KG1 (cell line): ENCODE measurements around the gene SP7.
A peak's percentile ranks its signal among the peaks of the same experiment; 100 is the strongest.
"Not testable (repeated sequence)": the region's sequence is repeated elsewhere in the genome, so short reads cannot be mapped to it uniquely, and the experiment has no call there.

Source experiments
- DNase-seq: peaks from one replicate; lab custom pipeline; 2025; lab: John Stamatoyannopoulos, UW

The SP7 gene

DNA sequence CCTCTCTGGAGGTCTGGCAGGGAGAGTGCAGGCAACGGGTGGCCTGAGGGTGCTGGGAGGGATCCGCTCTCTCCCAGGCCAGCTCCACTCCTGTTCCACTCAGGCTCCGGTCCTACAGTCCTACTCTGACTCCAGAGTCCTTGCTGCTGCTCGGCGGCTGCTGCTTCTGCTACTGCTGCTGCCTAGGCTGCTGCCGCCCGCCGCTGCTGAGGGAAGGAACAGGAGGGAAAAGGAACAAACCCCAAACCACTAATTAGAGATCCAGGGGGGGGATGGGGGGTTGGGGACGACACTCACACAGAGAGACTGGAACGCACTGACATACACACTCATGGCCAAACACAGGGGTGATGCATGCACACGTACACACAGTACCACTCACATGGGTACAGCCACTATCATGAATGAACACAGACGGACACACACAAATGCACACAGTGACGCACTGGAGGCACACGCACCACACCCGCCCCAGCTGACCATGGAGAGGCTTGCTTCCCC lies at the start of gene SP7:
SP7 (minus strand) TSS at position 174 of the 501 bp plus-strand sequence. CDS start 708 bp downstream, outside the sequence.
- DNase-seq: no peak

DNA sequence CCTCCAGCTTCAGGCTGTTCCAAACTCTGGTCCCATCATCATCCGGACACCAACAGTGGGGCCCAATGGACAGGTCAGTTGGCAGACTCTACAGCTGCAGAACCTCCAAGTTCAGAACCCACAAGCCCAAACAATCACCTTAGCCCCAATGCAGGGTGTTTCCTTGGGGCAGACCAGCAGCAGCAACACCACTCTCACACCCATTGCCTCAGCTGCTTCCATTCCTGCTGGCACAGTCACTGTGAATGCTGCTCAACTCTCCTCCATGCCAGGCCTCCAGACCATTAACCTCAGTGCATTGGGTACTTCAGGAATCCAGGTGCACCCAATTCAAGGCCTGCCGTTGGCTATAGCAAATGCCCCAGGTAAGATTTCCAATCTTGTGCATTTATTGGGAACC lies 47.1 kb upstream of the SP7 start:
- no peak for DNase-seq

DNA sequence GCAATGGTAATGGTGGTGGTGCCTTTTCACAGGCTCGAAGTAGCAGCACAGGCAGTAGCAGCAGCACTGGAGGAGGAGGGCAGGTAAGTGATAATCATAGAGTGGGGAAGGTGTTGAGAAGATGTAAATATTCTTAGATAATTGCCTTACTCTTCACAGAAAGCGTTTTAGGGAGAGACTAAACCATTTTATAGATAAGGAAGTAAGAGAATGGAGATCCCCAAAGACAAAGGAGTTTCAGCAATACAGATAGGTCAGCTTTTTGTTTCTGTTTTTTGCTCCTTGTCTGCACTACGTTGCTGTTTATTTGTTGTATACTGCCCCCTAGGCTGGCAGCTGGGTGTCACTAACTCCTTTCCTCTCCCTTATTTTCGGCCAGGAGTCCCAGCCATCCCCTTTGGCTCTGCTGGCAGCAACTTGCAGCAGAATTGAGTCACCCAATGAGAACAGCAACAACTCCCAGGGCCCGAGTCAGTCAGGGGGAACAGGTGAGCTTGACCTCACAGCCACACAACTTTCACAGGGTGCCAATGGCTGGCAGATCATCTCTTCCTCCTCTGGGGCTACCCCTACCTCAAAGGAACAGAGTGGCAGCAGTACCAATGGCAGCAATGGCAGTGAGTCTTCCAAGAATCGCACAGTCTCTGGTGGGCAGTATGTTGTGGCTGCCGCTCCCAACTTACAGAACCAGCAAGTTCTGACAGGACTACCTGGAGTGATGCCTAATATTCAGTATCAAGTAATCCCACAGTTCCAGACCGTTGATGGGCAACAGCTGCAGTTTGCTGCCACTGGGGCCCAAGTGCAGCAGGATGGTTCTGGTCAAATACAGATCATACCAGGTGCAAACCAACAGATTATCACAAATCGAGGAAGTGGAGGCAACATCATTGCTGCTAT lies 45.8 kb upstream of the SP7 start:
- no peak for DNase-seq

DNA sequence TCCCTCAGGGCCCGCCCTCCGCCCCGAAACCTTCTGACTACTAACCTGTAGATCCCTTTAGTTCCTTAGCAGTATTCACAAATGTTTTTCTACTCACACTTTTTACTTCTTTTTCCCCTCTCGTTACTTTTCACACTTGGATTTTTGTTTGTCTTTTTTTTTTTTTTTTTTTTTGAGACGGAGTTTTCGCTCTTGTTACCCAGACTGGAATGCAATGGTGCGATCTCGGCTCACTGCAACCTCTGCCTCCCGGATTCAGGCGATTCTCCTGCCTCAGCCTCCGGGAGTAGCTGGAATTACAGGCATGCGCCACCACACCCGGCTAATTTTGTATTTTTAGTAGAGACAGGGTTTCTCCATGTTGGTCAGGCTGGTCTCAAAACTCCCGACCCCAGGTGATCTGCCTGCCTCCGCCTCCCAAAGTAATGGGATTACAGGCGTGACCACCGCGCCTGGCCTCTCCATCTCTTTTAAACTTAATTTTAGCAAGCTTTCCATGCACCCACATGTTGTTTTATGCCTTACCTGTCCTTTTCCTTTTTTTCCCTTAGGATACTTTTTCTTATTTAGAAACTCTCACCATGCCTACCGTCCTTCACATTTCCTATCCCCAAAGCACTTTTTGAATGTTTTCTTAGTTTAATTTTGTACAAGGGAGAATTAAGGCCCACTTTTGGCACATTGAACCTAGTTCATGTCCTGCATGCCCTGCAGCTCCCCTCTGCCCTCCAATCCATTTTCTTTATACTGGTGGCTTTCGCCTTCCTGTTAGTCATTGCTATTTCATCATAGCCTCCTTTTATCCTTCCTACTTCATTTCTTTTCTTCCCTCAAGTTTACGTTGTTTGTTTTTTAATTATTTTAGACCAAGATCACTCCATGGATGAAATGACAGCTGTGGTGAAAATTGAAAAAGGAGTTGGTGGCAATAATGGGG lies 44.9 kb upstream of the SP7 start:
- DNase-seq: no peak

DNA sequence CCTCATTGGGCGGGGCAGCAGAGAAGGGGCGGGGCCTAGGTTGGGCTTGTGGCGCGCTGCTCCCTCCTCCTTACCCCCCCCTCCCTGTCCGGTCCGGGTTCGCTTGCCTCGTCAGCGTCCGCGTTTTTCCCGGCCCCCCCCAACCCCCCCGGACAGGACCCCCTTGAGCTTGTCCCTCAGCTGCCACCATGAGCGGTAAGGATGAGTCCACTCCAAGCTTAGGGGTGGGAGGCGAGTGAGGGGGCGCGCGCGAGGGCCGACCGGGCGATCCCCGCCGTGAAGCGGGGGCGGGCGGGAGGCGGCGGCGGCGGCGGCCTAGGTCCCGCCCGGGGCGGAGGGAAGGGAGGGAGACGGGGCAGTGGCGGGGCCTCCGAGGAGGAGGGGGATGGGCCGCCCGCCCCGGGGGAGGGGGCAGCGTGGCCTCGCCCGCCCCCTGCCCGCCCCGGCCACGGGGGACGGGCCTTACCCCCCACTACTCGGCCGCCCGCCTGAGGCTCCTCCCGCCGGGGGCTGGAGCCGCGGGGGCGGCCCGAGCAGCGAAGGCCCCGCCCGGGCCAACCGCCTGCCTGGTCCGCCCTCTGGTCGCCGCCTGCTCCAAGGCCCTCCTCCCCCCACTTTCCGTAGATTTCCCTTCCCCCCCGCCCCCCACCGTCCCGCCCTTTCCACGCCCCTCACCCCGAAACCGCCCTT lies 44.1 kb upstream of the SP7 start, which contains the start of gene SP1:
SP1 (plus strand) TSS at position 73 of the 690 bp plus-strand sequence; CDS start at position 189, 116 bp downstream.
- DNase-seq: peak; percentile 22

DNA sequence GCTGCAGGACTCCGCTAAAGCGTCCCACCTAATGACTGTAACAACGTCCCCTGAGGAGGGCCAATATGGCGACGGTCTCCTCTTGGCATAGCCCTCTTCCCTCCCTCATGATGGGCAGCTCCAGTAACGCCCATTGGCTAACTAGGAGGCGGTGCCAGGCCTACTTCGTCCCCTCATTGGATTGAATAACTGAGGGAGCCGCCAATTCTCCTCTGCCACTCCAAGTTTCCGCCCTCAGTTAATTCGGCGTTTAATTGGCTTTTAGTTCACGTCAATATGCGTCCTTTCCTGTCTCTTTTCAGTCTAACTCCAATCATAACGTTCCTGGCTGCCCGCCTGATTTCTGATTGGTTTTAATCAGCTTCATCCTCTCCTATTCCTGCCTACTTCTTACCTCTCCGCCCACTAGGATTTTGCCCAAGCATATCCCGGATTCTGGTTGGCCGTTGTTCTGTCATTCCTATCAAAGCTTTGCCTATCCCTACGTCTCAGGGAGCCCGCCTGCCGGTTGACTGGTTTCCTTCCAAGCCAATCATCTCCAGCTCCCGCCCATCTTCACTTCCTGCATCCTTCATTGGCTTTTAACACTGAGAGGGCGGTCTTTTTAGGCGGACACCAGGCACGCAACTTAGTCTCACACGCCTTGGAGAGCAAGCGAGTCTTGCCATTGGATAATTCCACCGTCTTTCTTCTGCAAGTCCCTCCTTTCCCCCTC lies 43.4 kb upstream of the SP7 start:
- peak; percentile 97 for DNase-seq

DNA sequence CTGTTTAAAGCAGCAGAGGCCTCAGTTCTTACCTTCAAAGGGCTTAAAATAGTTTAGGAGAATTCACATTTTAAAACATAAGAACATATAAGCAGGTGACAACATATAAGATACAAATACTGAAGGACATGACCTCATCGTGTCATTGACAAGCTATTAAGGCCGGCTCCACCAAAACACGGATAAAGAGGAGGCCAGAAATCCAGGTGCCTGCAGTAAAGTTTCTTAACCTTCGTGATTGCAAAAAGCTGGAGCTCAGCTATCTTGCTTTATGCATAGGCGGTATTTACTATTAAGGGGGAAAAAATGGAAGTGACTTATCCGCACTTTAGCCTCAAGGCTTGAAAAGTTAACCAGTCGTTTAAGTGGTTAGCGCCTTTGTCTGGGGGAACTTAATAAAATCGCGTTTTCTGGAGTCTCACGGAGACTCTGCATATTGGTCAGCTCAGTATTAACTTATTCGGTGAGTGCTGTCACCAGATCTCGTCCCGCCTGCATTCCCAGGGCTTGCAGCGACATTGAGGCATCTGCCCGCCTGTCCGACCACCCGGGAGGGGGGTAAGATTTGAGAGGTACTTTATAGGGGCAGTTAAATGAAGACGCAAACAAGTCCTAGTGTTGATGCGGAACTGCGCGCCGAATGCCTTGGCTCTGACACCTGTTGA lies 42.7 kb upstream of the SP7 start:
- no peak for DNase-seq

DNA sequence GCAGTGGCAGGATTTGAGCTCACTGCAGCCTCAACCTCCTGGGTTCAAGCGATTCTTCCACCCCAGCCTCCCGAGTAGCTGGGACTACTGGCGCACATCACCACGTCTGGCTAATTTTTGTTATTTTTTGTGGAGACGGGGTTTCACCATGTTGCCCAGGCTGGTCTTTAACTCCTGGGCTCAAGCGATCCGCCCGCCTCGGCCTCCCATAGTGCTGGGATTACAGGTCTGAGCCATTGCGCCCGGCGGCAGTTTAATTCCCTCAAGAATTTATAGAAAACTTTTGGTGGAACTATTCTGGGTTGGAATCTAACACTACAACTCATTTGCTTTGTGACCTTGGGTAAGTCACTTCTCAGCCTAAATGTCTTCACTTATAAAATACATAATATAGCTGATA lies 42.1 kb upstream of the SP7 start:
- DNase-seq: no peak

DNA sequence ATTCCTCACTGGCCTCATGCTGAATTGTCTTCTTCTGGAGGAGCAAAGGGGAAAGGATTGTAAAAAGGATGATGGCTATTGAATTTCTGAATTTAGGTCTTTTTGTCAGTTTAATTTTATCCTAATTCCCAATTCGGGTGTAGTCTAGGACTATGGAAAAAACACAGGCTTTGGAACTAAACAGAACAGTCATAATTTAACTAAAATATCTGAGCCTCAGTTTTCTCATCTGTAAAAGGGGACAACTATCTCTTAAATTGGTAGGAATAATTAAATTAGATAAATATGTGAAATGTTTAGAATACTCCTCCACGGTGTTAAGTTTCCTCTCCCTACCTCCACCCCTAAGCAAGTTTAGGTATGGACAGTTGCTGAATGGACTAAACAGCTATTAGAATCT lies 40.6 kb upstream of the SP7 start:
- no peak for DNase-seq

DNA sequence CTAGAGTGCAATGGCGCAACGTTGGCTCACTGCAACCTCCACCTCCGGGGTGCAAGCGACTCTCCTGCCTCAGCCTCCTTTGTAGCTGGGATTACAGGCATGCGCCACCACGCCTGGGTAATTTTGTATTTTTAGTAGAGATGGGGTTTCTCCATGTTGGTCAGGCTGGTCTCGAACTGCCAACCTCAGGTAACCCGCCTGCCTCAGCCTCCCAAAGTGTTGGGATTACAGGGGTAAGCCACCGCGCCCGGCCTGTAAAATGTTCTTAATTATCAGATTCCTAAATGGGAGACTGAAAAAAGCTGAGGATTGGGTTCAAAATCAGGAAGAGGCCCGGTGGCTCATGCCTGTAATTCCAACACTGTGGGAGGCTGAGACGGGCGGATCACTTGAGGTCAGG lies 38.1 kb upstream of the SP7 start:
- DNase-seq: not testable (repeated sequence)

DNA sequence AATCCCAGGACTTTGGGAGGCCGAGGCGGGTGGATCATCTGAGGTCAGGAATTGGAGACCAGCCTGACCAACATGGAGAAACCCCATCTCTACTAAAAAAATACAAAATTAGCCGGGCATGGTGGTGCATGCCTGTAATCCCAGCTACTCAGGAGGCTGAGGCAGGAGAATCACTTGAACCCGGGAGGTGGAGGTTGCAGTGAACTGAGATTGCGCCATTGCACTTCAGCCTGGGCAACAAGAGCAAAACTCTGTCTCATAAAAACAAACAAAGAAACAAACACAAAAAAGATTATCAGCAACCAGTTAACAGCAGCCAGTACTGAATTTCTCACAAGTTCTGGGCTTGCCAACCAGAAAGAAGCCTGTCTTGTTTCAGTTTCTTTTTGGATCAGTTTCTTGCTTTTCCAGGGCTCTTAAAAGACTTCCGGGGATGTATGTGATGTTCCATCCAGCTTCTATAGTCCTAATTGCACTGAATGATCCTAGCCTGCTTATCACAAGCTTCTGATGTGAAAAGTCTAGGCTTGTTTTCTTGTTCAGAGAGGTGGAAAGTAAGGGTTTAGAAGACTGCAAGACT lies 37.5 kb upstream of the SP7 start:
- not testable (repeated sequence) for DNase-seq

DNA sequence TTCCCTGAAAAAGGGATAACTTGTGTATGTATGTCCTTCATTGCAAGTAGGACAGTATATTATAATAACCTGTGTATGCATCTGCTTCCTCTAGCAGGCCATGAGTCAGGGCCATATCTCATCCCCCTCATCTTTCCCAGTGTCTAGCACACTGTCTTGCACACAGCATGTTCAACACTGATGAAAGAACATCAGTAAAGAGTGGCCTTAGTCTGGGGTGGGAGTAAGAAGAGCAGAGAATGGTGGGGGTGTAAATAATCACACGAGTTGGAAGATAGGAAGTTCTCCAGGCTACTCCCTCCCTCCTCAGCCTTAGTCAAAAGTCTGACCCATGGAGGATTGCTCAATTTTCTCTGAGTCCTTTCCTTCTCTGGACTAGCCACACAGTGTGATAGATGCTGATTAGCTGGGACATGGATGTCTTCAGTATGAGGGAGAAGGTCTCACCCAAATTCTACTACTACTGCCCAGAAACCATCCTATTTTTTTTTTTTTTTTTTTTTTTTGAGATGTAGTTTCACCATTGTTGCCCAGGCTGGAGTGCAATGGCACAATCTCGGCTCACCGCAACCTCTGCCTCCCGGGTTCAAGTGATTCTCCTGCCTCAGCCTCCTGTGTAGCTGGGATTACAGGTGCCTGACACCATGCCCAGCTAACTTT lies 29.2 kb upstream of the SP7 start:
- DNase-seq: no peak

DNA sequence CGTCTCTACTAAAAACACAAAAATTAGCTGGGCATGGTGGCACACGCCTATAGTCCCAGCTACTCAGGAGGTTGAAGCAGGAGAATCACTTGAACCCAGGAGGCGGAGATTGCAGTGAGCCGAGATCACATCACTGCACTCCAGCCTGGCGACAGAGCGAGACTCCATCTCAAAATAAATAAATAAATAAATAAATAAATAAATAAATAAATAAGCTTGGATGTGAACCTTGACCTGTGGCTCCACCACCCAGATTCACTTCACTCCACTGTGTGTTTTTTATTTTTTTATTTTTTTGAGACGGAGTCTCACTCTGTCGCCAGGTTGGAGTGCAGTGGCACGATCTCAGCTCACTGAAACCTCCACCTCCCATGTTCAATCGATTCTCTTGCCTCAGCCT lies 25.5 kb upstream of the SP7 start:
- not testable (repeated sequence) for DNase-seq

DNA sequence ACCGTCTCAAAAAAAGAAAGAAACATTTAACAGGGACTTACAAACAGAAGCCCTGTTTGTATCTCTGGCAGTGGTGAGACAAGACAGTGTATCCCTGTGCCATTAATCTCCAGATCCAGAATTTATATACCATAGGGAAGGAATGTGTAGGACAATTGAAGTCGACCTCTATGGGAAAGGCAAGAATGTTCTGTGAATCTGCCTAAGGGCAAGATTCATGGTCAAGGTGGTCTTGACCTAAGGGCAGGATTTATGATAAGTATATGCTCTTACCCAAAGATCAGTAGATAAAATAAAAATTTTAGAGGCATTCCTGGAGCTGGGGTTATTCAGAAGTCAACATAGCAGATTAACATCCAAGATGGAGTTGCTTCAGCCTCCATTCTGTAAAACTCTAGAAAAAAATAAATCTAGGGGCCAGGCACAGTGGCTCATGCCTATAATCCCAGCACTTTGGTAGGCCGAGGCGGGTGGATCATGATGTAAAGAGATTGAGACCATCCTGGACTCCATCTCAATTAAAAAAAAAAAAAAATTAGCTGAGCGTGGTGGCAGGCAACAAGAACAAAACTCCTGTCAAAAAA lies 22.8 kb upstream of the SP7 start:
- no peak for DNase-seq

DNA sequence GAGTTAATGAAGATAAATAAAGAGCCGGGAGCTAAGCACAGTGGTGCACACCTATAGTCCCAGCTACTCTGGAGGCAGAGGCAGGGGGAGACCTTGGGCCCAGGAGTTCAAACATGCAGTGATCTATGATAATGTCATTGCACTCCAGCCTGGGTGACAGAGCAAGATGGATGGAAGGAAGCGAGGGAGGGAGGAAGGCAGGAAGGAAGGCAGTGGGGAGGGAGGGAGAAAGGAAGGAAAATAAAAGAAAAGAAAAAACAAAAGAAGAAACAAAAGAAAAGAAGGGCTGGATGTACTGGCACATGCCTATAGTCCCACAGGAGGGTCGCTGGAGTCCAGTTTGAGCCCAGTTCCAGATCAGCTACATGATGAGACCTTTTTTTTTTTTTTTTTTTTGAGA lies 19.0 kb upstream of the SP7 start:
- no peak for DNase-seq

DNA sequence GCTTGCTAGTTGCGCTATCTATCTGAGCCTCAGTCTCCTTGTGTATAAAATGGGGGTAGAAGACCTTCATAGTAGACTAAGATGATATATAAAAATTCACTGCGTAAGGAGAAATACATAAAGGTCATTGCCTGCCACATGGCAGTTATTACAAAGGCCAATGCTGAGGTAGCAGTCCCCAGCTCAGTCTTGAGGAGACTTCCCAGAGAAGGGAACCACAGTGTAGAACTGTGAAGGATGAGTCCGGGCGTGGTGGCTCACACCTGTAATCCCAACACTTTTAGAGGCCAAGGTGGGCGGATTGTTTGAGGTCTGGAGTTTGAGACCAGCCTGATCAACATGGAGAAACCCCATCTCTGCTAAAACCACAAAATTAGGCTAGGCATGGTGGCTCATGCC lies 17.1 kb upstream of the SP7 start:
- DNase-seq: no peak

DNA sequence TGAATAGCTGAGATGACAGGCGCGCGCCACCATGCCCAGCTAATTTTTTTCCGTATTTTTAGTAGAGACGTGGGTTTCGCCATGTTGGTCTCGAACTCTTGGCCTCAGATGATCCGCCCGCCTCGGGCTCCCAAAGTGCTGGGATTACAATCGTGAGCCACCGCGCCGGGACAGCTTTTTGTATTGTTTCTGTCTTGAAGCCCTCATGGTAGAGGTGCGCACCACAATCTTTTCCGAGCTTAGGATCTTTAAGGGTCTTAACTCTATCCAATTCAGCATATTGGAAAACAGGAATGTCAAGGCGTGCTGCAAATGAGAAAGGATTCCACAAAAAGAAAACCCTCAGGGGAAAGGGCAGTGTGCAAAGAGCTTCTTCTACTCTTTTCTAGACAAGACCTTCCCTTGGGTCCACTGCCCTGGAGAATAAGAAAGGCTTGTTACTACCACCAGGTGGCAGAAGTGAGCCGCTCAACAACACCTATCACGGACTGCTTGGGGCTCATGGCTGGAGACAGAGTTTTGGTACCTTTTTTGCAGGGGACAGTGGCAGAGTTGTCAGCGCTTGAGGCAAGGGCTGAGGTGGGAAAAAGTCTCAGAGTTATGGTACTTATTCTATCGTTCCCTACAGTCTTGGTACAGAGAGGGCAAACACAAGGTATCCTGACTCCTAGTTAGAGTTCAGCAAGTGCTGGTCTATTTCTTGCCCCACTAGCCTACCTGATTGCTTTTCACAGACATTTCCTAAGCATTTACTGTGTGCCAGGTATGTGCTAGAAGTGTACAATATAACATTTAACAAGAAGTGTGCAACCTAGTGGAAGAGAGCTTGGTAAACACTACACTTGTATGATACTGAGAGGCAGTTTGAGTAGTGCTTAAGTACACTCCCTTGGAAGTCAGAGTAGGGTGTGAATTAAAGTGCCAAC lies 16.4 kb upstream of the SP7 start:
- no peak for DNase-seq

DNA sequence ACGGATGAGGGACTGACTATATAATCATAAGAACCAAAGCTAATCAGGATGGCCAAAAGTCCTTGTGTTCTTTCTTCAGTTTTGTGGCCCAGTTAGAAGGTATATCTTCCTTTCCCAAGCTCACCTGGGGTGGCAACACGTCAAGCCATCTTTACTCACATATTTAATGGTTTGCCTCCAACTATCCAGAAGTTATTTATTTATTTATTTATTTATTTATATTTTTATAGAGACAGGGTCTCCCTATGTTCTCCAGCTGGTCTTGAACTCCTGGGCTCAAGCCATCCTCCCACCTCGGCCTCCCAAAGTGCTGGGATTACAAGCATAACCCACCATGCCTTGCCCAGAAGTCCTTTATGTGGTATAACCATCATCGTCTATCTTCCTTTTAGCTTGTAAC lies 11.8 kb upstream of the SP7 start:
- DNase-seq: no peak
